A673 (cell line): ENCODE results near the gene AAR2.

Experiments used
- EZH2 ChIP-seq: fragments of 200-600 bp; sonication (generic); IDR thresholded peaks from 2 replicates; pipeline ENCODE4 v1.6.1; 2017; ENCODE audit warnings: borderline replicate concordance, low read depth, mild to moderate bottlenecking, mixed read lengths, antibody characterized with exemption, low read length; ENCODE audit not compliant: poor library complexity, severe bottlenecking
- TF ChIP-seq, protein P1 (sequence below): fragments of 300-800, 200-600 bp; sonication (generic); conservative IDR thresholded peaks from 2 replicates; pipeline ENCODE4 v1.5.1; 2017; ENCODE audit warnings: low read depth, mild to moderate bottlenecking, antibody characterized with exemption, low read length, moderate library complexity, mixed read lengths

DNA sequence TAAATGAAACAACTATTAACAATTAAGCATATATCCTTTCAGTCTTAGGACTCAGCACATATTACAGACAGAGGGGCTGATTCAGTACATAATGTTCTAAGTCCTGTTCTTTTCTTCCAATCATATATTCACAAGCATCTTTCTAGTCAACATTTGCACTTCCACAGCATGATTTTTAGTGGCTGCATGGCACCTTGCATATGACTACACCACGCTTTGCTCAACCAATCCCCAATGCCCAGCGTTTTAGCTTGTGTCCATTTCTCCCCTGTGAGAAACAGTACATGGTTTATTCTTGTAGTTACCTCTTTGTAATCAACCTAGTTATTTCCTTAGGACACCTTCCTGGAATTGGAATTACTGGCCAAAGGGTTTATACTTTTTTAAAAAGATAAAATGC lies 33.2 kb downstream of the AAR2 start:
- TF ChIP-seq, protein P1, sequence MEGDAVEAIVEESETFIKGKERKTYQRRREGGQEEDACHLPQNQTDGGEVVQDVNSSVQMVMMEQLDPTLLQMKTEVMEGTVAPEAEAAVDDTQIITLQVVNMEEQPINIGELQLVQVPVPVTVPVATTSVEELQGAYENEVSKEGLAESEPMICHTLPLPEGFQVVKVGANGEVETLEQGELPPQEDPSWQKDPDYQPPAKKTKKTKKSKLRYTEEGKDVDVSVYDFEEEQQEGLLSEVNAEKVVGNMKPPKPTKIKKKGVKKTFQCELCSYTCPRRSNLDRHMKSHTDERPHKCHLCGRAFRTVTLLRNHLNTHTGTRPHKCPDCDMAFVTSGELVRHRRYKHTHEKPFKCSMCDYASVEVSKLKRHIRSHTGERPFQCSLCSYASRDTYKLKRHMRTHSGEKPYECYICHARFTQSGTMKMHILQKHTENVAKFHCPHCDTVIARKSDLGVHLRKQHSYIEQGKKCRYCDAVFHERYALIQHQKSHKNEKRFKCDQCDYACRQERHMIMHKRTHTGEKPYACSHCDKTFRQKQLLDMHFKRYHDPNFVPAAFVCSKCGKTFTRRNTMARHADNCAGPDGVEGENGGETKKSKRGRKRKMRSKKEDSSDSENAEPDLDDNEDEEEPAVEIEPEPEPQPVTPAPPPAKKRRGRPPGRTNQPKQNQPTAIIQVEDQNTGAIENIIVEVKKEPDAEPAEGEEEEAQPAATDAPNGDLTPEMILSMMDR = no peak
- TF ChIP-seq EZH2 = no peak
